HG03095 (cell line): ENCODE data around the gene CREB5.
"Not testable (repeated sequence)": the region's sequence is repeated elsewhere in the genome, so short reads cannot be mapped to it uniquely, and the experiment has no call there.

Experiments
- ATAC-seq: cut with Tn5 transposase; IDR thresholded peaks from one replicate; pipeline ENCODE4 v1.9.1; 2021; ENCODE audit warnings: moderate library complexity; ENCODE audit not compliant: unreplicated experiment

Gene CREB5

GRCh38 chr7:28766359-28766758 lies 354.0 kb downstream of the CREB5 start:
- ATAC-seq: no peak

- ATAC-seq: no peak
These were observed 355.0 kb downstream of the CREB5 start for GRCh38 chr7:28767356-28767755.

GRCh38 chr7:28768577-28769147 lies 356.3 kb downstream of the CREB5 start:
- no peak for ATAC-seq

- no peak for ATAC-seq
These were observed 359.7 kb downstream of the CREB5 start for GRCh38 chr7:28771906-28772622.

- ATAC-seq: no peak
These were observed 361.3 kb downstream of the CREB5 start for GRCh38 chr7:28773423-28774145.

GRCh38 chr7:28774261-28774988 lies 362.1 kb downstream of the CREB5 start:
- ATAC-seq: no peak

GRCh38 chr7:28776463-28777157 lies 364.3 kb downstream of the CREB5 start:
- no peak for ATAC-seq

GRCh38 chr7:28778786-28779185 lies 366.5 kb downstream of the CREB5 start:
- no peak for ATAC-seq

- no peak for ATAC-seq
These were observed 367.6 kb downstream of the CREB5 start for GRCh38 chr7:28779954-28780353.

- no peak for ATAC-seq
These were observed 370.0 kb downstream of the CREB5 start for GRCh38 chr7:28782362-28782761.

- no peak for ATAC-seq
These were observed 372.0 kb downstream of the CREB5 start for GRCh38 chr7:28784171-28784902.

- ATAC-seq: no peak
These were observed 373.0 kb downstream of the CREB5 start for GRCh38 chr7:28785041-28785995.

GRCh38 chr7:28786156-28786555 lies 373.8 kb downstream of the CREB5 start:
- not testable (repeated sequence) for ATAC-seq

GRCh38 chr7:28787106-28787505 lies 374.8 kb downstream of the CREB5 start:
- no peak for ATAC-seq

- ATAC-seq: no peak
These were observed 378.1 kb downstream of the CREB5 start for GRCh38 chr7:28790467-28790866.

GRCh38 chr7:28792858-28793257 lies 380.5 kb downstream of the CREB5 start:
- ATAC-seq: no peak

GRCh38 chr7:28793381-28794085 lies 381.2 kb downstream of the CREB5 start:
- ATAC-seq: no peak

- no peak for ATAC-seq
These were observed 386.0 kb downstream of the CREB5 start for GRCh38 chr7:28798274-28798673.
